ENCODE measurements around the gene OSBPL6. TPM values are rescaled to one million over a fixed set of nuclear protein-coding genes. Genes with fewer than 3 reads are reported as not detected.
"Not testable (repeated sequence)": the region's sequence is repeated elsewhere in the genome, so short reads cannot be mapped to it uniquely, and the experiment has no call there.

Gene OSBPL6
- 6.3 TPM for total RNA-seq

DNA sequence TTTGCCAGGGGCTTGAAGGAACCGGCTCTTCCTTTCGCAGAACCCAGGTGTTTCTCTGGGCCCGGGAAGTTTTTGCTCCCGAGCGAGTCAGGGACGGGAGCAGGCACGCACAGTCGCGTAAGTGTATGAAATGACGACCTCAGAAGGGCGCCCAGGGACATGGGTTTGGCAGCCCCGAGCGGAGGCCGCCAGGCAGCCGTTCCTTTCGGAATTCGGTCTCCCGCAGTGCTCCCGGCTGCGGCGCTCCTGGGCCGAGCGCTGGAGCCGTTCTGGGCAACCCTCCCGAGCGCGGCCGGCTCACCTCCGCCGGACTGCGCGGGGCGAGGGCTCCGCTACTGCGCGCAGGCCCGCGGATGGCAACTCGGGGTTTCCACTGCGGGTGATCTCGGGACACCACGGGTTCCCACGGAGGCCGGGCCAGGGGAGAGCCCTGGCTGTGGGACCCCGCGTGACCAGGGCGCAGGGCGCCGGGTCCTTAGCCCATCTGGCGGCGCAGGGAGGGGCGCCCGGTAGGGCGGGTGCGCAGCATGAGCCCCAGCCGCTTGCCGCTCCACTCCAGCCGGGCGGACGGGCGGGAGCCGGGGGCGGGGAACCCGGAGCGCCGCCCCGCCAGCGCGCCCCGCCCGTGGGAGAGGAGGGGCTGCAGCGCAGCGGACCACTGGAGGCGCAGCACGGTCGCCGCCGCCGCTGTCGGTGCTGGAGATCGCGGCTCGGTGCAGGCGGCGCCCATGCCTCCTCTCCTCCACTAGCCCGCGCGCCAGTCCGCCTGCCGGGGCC lies at the start of gene OSBPL6:
Gene OSBPL6, plus strand, starts transcription at position 690 of the 777 bp plus-strand sequence. CDS start 111,673 bp downstream, outside the sequence.
- peak; percentile 77 for DNase-seq (ENCODE audit: low spot score)

DNA sequence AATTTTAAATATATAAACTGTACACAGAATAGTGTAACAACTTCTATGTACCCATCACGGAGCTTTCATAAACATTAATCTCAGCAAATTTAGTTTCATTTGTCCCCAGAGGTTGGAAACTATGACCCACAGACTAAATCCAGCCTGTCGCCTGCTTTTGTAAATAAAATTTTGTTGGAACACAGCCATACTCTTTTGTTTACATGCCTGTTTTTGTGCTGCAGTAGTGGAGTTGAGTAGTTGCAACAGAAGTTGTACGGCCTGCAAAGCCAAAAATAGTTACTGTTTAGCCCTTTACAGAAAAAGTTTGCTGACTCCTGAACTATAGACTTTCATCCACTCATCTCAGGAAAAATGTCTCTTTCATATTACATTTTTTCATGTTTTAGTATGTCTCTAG lies 42.3 kb upstream of the OSBPL6 start:
- no peak for DNase-seq (ENCODE audit: low spot score)

GRCh38 chr2:178152542-178152941 lies 41.8 kb upstream of the OSBPL6 start:
- no peak for DNase-seq (ENCODE audit: low spot score)

DNA sequence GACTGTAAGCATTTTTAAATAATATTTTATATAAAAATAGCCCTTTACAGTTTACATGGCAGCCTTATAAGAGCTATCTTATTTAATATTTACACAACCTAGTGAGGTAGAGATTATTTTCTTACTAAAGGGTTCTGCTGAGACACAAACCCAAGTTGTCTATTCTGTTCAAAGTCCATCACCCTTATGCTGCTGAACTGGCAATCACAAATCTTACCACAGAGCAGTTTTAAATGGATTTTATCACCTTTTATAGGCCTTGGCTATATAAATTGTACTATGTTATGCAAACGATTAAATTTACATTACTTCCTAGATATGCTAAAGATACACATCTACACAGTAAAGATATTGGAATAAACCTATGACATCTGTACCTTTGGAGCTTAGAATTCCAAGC lies 41.3 kb upstream of the OSBPL6 start:
- DNase-seq (ENCODE audit: low spot score): no peak

- not testable (repeated sequence) for DNase-seq (ENCODE audit: low spot score)
These were observed 40.4 kb upstream of the OSBPL6 start for GRCh38 chr2:178153878-178154277.

GRCh38 chr2:178155524-178155923 lies 38.8 kb upstream of the OSBPL6 start:
- DNase-seq (ENCODE audit: low spot score): no peak

DNA sequence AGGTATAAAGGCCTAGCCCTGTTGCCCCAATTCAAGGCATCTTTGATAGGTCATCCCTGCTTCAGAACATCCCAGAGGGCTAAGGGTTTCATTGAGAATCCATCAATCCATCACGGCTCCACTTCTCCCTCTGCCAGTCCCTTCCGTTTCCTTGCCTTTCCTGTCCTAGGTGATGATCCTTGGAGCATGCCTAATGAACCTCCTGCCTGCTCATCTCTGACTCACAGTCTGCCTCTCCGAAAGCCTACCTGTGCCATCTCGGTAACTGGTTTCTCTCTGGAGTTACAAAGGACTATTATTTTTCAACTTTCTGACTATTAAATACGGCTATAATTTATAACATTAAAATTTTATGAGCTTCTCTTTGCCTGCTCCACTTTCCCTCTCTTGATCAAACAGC lies 36.7 kb upstream of the OSBPL6 start:
- no peak for DNase-seq (ENCODE audit: low spot score)

GRCh38 chr2:178159966-178160365 lies 34.3 kb upstream of the OSBPL6 start:
- DNase-seq (ENCODE audit: low spot score): no peak

GRCh38 chr2:178160601-178161000 lies 33.7 kb upstream of the OSBPL6 start:
- no peak for DNase-seq (ENCODE audit: low spot score)

GRCh38 chr2:178163395-178163794 lies 30.9 kb upstream of the OSBPL6 start:
- DNase-seq (ENCODE audit: low spot score): no peak

DNA sequence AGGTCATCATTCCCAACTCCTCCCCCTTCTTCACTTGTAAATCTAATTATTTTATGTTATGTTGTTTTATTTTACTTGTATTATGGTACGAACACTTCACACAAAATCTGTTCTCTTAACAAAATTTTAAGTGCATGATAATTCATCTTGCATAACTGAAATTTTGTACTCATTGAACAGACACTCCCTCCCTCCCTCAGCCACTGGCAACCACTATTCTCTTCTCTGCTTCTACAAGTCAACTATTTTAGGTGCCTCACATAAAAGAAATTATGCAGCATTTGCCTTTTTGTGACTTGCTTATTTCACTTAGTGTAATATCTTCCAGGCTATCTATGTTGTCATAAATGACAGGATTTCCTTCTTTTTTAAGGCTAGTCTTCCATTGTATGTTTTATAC lies 30.4 kb upstream of the OSBPL6 start:
- no peak for DNase-seq (ENCODE audit: low spot score)

- DNase-seq (ENCODE audit: low spot score): no peak
These were observed 20.7 kb upstream of the OSBPL6 start for GRCh38 chr2:178173657-178174056.

DNA sequence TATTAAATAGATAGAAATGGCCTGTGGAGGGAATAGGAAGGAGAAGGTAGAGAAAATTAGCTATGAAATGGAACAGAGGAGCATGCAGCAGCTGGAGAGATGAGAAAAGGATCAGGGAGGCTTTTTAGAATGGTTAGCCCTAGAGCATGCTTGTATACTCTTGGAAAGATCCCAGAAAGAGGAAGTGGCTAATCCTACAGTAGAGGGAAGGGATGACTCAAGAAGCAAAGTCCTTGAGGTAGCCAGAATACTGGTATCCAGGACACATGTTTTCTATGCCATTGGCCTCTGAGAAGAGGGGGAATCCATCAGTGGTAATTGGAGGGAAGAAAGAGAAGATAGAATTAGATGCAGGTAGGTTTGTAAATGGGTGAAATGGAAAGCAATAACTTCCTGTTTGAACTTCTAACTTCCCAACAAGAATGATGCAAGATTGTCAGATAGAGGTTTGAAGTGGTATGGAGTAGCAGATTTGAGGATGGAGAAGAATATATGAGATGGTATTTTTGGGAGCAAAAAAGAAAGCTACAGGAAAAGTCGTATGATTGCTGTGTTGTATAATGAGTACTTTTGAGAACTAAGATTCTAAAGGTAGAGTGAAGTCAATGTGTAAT lies 17.1 kb upstream of the OSBPL6 start:
- DNase-seq (ENCODE audit: low spot score): no peak

DNA sequence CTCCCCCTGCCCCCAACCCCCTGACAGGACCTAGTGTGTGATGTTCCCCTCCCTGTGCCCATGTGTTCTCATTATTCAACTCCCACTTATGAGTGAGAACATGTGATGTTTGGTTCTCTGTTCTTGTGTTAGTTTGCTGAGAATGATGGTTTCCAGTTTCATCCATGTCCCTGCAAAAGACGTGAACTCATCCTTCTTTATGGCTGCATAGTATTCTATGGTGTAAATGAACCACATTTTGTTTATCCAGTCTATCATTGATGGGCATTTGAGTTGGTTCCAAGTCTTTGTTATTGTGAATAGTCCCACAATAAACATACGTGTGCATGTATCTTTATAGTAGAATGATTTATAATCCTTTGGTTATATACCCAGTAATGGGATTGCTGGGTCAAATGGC lies 13.7 kb upstream of the OSBPL6 start:
- not testable (repeated sequence) for DNase-seq (ENCODE audit: low spot score)

GRCh38 chr2:178187861-178188260 lies 6.5 kb upstream of the OSBPL6 start:
- no peak for DNase-seq (ENCODE audit: low spot score)

DNA sequence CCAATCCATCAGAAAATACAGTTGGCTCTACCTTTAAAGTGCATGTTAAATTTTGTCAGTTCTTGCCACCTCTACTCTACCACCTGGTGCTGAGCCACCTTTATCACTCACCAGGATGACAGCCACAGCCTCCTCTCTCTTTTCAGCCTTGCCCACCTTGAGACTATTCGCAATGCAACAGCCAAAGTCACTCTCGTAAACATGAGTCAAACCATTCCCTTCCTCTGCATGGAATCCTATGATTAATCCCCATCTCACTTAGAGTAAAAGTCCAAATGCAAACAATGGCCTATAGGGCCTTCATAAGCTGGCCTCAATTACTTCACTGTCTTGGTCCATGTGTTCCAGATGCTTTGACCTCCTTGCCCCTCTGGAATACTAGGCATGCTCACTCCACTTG lies 5.8 kb upstream of the OSBPL6 start:
- no peak for DNase-seq (ENCODE audit: low spot score)

DNA sequence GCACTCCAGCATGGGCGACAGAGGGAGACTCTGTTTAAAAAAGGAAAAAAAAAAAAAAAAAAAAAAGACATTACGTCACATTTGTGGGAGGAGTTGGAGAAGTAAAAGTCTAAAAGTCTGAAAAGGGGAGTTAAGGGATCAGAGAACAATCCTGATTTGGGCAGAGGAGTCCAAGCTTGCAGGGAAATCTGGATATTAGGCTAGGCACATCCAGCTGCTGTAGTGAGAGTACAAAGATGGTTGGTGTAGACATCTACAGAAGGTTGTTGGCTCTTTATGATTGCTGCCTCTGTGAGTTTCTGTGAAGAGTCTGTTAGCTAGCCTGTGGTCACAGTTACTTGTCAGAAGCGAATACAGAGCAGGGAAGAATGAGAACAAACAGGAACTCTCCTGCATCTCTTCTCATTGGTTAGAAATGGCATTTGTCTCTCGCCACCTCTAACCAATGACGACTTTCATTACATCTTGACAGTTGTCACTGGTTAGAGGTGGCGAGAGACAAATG lies 3.3 kb upstream of the OSBPL6 start:
- no peak for DNase-seq (ENCODE audit: low spot score)

GRCh38 chr2:178191511-178191910 lies 2.8 kb upstream of the OSBPL6 start:
- no peak for DNase-seq (ENCODE audit: low spot score)

DNA sequence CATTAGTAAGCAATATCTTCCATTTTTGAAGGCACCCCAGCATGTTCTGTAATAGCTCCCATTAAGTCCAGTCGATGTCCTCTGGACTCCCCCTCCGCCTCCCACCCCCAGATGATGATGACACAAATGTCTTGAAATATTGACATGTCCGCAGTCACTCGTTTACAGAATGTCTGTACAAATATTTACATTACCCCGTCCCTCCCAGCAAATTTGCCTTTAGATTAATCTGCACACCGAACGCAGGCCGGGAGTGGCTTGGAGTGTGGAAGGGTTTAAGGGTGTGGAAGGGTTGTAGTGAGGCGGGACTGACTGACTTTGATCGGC lies 853 bp upstream of the OSBPL6 start:
- no peak for DNase-seq (ENCODE audit: low spot score)

- DNase-seq (ENCODE audit: low spot score): peak; percentile 12
These were observed 483 bp downstream of the OSBPL6 start for GRCh38 chr2:178194600-178195389.

DNA sequence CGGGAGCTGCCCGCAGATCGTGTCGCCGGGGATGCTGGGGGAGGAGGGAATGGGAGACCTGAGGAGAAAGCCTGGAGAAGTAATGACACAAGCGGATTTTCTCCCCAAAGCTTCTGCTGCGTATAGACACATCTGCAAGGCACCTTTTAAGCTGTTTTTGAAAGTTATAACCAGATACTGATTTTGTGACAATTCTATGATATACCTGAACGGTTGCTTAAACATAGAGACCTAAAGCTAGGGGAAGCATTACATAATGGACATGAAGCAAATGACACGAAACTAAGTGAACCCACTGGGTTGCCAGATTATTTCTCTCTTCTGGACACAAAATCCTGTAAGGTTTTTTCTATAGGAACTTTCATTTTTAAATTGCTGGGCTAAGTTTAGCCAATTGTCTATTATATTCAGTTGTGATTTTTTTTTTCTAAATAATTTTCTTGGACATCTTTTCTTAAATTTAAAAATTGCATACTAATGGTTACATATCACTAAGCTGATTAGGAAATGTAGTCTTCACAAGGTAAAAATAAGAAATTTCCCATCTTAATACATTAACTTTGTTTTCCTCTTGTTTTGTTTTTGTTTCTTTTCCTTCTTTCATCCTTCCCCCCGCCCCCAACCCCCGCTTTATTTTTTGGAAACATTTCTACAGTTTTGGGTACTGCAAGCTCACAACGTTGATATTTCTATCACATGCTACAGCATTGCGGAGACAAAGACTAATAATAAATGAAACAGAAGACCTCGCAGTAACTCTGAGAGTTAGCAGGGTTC lies 1.3 kb downstream of the OSBPL6 start:
- no peak for DNase-seq (ENCODE audit: low spot score)

- no peak for DNase-seq (ENCODE audit: low spot score)
These were observed 3.5 kb downstream of the OSBPL6 start for GRCh38 chr2:178197791-178198190.

Measured in mucosa of gallbladder (tissue), 1 donor.